Stimulated activated CD4-positive, alpha-beta T cell treated with anti-CD3 and anti-CD28 coated beads, Interleukin-1b, Interleukin-23, amount 100 ng/mL, for 4 hours (primary cell): ENCODE measurements around the gene ATRX.
"Not testable (repeated sequence)": the region's sequence is repeated elsewhere in the genome, so short reads cannot be mapped to it uniquely, and the experiment has no call there.

Experiments
- DNase-seq, 2 donors: peaks; one replicate each; pipeline ENCODE4 v3.0.0-alpha.2; 2020; ENCODE audit warnings: low read depth in 2 of 2

Gene ATRX, protein sequence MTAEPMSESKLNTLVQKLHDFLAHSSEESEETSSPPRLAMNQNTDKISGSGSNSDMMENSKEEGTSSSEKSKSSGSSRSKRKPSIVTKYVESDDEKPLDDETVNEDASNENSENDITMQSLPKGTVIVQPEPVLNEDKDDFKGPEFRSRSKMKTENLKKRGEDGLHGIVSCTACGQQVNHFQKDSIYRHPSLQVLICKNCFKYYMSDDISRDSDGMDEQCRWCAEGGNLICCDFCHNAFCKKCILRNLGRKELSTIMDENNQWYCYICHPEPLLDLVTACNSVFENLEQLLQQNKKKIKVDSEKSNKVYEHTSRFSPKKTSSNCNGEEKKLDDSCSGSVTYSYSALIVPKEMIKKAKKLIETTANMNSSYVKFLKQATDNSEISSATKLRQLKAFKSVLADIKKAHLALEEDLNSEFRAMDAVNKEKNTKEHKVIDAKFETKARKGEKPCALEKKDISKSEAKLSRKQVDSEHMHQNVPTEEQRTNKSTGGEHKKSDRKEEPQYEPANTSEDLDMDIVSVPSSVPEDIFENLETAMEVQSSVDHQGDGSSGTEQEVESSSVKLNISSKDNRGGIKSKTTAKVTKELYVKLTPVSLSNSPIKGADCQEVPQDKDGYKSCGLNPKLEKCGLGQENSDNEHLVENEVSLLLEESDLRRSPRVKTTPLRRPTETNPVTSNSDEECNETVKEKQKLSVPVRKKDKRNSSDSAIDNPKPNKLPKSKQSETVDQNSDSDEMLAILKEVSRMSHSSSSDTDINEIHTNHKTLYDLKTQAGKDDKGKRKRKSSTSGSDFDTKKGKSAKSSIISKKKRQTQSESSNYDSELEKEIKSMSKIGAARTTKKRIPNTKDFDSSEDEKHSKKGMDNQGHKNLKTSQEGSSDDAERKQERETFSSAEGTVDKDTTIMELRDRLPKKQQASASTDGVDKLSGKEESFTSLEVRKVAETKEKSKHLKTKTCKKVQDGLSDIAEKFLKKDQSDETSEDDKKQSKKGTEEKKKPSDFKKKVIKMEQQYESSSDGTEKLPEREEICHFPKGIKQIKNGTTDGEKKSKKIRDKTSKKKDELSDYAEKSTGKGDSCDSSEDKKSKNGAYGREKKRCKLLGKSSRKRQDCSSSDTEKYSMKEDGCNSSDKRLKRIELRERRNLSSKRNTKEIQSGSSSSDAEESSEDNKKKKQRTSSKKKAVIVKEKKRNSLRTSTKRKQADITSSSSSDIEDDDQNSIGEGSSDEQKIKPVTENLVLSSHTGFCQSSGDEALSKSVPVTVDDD (N-terminal part only)

DNA sequence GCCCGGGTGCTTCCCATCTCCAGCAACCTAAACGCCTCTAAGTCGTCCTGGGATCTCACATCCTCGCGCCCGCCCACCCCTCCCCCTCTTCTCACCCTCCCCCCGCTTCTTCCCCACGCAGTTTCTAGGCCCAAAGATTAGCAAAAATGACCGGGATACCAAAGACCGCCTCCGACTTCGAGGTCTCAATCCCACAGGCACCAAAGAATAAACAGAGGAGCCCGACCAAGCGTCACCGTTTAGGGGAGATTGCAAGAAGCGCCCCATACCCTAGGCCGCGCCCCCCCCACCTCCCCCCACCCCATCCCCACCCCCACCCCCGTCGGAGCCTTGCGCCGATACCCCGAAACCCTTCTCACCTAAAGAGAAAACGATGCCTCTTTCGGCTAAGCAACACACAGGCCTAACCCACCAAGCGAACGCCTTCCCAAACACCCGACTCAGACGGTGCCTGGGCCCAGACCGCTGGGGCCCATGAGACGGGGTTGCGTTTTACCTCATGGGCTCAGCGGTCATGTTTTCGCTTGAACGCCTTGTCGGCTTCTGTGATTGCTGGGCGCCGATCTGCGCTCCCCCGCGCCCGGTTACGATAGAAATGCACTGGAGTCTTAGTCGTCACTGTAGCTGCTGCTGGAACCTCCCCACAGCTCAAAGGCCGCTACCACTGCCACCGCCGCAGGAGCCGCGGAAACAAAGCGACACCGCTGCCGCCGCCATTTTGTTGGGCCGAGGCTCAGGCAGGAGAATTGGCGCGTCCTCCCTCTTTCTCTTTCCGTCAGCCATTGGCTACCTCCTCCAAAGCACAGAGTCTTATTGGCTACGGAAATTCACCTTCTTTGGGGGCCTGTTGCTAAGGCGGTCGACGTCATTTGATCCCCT, at the start of gene ATRX:
TSS of gene ATRX (minus strand) at position 731 of the 879 bp plus-strand sequence. CDS start at position 516, 215 bp downstream.
- DNase-seq = peak; percentile 44 to 48

DNA sequence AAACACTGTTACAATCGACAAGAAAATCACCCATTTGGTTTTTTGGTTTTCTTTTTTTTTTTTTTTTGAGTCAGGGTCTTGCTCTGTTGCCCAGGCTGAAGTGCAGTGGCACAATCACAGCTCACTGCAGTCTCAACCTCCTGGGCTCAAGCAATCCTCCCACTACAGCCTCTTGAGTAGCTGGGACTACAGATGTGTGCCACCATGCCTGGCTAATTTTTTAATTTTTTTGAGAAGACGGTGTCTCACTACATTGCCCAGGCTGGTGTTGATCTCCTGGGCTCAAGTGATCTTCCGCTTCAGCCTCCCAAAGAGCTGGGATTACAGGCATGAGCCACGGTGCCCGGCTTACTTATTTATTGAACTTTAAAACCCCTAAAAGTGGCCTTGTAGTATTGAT, 45.5 kb upstream of the ATRX start:
- DNase-seq = not testable (repeated sequence)

DNA sequence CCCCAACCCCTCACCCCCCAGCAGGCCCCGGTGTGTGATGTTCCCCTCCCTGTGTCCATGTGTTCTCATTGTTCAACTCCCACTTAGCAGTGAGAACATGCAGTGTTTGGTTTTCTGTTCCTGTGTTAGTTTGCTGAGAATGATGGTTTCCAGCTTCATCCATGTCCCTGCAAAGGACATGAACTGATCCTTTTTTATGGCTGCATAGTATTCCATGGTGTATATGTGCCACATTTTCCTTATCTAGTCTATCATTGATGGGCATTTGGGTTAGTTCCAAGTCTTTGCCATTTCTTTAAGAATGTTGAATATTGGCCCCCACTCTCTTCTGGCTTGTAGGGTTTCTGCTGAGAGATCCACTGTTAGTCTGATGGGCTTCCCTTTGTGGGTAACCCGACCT, 36.0 kb upstream of the ATRX start:
- DNase-seq = not testable (repeated sequence)

DNA sequence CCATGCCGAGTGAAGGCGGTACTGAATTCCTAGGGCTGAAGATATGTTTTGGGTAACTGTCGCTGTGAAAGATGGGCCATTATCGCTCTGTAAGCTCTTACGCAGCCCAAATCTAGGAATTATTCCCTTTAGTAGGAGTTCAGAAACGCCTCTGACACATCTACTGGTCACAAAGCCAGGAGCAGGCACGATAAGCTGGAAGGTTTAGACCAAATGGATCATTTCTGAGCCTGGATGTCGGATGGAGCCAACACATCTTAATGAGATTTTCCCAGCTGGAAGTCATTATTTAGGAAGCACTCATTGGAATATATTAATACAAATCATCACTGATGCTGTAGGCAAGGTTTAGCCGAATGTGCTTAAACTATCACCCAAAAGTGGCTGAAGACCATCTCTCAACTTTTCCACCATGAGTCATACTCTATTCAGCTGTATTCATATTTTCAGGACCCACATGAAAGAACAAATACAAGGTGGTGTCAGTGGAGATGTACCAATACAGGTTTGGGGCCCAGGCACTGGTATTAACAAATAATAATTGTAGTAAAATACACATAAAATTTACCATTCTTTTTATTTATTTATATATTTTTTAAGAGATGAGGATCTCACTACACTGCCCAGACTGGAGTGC, 34.2 kb upstream of the ATRX start:
- DNase-seq = no peak

DNA sequence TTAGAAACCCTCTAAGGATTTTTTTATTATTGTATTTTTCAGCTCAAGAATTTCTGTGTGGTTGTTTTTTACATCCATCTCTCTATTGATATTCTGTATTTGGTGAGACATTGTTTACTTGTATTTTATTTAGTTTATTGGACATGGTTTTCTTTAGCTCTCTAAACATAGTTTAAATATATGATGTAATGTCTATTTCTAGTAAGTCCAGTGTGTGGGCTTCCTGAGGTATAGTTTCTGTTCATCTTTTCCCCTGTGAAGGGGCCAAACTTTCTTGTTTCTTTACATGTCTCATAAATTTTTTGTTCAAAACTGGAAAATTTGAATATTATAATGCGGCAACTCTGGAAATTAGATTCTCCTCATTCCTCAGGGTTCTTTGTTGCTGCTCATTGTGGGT, 28.2 kb upstream of the ATRX start:
- DNase-seq = no peak

DNA sequence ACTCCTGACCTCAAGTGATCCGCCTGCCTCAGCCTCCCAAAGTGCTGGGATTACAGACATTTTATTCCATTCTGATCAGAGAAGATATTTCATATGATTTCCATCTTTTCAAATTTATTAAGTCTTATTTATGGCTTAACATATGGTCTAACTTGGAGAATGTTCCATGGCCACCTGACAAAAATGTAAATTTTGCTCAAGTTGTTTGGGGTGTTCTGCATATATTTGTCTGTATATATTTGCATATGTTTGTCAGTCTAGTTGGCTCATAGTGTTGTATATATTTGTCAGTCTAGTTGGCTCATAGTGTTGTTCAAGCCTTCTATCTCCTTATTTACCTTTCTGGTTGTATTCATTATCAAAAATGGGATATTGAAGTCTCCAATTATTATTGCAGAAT, 16.2 kb upstream of the ATRX start:
- DNase-seq = no peak

DNA sequence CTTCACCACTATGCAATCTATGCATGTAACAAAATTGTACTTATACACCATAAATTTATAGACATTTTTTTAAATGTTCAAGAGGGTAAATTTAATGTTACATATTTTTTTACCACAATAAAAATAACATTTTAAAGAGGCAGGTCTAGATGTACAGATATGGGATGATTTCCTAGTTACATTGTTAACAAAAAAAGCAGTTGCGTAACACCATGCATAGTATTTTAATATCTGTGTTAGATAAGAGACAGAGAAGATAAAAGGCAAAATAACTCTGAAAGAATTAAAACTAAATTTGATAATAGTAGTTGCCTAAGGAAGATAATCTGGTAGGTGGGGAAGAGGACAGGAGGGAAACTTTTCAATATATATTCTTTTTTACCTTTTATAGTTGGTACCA, 9.1 kb upstream of the ATRX start:
- DNase-seq = no peak

DNA sequence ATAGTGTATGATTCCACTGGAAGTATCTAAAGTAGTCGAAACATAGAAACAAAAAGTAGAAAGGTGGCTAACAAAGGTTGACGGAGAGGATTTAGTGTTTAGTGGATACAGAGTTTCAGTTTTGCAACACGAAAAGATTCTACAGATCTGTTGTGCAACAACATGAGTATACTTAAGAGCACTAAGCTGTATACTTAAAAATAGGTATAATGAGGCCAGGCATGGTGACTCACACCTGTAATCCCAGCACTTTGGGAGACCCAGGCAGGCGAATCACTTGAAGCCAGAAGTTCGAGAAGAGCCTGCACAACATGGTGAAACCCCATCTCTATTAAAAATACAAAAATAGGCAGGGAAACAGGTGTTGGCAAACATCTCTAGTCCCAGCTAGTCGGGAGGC, 7.9 kb upstream of the ATRX start:
- DNase-seq = no peak

DNA sequence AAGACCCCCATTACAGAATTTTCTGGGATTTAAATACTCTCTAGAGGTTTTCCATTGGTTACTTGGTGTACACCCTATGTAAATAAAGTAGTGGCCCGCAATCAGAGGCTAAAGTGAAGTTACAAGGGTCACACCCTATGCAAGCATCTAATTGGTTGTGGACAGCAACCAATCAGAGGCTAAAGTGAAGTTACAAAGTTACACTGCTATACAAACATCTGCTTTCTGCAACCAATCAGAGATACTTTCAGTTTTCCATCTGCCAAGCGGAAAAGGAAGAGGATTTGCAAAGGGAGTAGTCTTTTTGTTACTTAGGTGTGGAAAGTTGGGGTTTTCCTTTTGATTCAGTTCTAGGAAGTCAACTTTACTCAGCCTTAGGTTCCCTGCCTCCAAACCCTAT, 2.0 kb upstream of the ATRX start:
- no peak for DNase-seq

DNA sequence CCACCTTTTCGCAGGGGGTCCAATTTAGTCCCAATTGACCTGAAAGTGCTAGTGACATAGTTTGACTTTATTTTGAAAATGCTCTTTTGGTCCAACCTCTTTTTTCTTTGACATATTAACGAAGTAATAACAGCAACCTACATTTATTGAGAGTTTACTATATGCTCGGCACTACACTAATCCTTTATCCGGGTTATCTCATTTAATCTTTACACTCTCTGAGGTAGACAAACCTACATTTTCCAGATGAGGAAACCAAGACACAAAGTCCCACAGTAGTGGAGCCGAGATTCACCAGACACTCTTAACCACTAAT, 307 bp upstream of the ATRX start:
- no peak for DNase-seq

DNA sequence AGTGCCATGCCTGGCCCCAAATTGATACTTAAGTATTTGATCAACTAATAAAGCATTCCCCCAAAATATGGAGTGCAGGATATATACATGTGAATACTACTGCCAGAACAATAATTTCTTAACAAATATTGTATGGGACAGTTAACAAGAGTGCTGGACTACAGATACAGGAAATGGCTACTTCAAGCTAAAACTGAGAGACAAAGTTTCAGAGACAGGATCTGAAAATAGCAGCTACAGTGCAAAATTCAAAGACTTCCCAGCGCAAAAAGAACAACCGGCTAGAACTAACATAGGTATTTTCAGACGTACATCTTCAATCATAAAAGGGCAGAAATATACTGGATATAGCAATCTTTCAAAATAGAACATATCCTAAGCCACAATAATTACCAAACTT, 6.3 kb downstream of the ATRX start:
- DNase-seq = no peak

DNA sequence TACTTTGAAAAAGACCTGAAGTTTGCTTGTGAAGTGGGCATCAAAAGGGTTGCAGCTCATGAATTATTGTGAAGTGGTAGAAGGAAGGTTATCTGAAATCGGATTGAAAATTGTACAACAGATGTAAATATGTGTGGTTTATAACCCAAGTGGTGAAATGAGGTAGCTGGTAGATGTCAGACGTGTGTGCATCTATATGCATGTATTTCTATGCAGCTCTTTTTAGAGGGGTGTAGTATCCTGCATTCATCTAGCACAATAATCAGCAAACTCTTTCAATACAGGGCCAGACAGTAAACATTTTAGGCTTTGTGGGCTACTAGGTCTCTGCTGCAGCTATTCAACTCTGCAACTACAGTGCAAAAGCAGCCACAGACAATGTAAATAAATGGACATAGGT, 9.4 kb downstream of the ATRX start:
- no peak for DNase-seq

DNA sequence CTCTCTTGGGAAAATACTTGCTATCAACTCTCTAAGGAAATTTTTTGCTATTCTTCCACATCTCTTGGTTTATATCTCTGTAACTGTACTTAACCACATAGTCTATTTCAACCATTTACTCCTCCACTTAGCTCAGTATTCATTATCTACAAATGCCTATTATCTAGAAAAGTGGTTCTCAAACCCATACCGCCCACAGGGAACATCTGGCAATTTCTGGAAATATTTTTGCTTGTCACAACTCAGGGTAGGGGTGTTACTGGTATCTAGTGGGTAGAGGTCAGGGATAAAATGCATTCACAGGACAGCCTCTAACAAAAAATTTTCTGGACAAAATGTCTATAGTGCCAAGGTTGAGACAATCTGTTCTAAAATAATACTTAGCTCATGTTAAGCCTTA, 14.4 kb downstream of the ATRX start:
- DNase-seq = no peak

DNA sequence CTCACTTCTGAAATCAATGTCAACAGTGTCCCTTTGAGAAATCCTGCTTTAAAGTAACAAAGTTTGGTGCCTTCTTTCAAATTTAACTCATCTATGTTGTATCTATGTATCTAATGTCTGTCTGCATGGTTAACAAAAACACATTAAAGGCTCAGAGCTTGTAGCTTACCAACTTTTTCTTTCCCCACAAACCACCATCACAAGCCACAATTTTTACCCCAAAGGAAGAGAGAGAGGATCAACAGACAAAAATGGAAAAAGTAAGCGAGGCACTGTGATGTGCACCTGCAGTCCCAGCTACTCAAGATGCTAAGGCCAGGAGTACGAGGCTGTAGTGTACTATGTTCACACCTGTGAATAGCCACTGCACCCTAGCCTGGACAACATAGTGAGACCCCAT, 17.2 kb downstream of the ATRX start:
- DNase-seq = no peak

DNA sequence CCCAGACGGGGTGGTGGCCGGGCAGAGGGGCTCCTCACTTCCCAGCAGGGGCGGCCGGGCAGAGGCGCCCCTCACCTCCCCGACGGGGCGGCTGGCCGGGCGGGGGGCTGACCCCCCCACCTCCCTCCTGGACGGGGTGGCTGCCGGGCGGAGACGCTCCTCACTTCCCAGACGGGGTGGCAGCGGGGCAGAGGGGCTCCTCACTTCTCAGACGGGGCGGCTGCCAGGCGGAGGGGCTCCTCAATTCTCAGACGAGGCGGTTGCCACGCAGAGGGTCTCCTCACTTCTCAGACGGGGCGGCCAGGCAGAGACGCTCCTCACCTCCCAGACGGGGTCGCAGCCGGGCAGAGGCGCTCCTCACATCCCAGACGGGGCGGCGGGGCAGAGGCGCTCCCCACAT, 19.8 kb downstream of the ATRX start:
- not testable (repeated sequence) for DNase-seq

DNA sequence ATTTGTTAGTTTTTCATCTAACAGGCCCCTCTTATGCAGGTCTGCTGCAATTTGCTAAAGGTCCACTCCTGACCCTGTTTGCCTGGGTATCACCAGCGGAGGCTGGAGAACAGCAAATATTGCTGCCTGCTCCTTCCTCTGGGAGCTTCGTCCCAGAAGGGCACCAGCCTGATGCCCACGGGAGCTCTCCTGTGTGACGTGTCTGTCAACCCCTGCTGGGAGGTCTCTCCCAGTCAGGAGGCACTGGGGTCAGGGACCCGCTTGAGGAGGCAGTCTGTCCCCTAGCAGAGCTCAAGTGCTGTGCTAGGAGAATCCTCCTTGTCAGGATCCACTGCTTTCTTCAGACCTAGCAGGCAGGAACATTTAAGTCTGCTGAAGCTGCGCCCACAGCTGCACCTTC, 30.5 kb downstream of the ATRX start:
- DNase-seq = no peak

DNA sequence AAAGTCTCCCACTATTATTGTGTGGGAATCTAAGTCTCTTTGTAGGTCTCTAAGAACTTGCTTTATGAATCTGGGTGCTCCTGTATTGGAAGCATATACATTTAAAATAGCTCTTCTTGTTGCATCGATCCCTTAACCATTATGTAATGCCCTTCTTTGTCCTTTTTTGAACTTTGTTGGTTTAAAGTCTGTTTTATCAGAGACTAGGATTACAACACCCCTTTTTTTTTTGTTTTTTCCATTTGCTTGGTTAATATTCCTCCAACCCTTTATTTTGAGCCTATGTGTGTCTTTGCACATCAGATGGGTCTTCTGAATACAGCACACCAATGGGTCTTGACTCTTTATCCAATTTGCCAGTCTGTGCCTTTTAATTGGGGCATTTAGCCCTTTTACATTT, 32.1 kb downstream of the ATRX start:
- not testable (repeated sequence) for DNase-seq

DNA sequence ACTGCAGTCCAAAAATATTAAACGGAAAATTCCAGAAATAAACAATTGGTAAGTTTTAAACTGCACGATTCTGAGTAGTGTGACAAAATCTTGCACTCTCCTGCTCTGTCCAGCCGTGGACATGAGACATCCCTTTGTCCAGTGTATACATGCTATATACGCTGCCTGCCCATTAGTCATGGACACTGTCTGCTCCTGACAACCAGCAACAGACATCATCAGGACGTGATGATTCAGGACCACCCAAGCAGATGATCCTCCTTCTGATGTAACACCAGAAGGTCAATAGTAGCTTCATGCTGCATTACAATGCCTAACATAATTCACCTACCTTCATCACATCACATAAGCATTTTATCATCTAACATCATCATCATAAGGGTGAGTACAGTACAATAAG, 36.3 kb downstream of the ATRX start:
- no peak for DNase-seq

DNA sequence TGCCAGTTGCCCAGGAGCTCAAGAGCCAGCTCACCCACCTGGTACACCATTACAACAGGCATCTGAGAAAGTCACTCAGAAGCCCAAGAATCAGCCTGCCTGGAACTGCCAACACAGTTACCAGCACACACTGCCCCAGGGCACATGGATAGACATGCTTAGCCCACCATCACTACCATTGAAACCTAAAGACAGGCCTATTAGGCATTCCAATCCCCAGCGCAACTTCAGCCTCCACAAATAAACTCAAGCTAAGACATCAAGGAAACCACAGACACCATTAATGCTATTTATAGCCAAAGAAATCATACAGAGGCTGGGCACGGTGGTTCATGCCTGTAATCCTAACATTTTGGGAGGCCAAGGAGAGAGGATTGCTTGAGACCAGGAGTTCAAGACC, 42.3 kb downstream of the ATRX start:
- DNase-seq = no peak

DNA sequence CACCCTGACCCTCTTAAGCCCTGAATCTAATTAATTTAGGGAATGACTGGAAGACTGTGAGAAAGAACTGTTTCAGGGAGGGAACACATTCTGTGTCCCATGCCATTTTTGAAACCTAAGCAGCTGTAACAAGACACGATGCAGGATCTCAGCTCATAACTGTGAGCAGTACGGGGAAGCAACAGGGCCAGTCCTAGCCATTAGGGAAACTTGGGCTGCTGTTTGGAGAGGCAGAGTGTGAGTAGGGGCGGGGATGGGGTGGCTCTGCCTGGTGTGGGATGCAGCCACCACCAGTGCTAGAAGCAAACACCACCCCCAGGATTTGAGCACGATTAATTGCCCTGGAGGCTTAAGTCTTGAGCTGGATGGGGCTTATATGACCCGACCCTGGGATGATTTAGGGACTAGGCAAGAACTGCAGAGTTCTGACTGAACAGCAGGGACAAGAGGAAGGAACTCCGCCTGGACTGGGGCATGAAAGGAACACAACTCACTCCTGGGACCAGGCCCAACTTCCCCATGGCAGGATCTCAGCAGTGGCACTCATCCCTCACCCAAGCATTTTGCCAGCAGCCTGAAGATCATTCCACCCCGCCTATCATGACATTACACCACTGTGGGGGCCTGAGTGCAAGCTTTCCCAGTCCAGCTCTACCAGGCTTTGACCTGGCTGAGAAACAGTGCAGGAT, 43.1 kb downstream of the ATRX start:
- no peak for DNase-seq
